Astrocyte (in vitro differentiated cells and primary cell): ENCODE results near the gene BICC1. TPM values are rescaled to one million over a fixed set of nuclear protein-coding genes. Genes with fewer than 3 reads are reported as not detected.

Source experiments
- DNase-seq: peaks from one replicate; pipeline ENCODE4 v3.0.0-alpha.2; 2010; ENCODE audit warnings: low read depth
- FAIRE-seq: peaks from 2 replicates; lab custom pipeline; 2011; peaks lifted over from hg19 to GRCh38; lab: Jason Lieb, UNC
- H2AFZ ChIP-seq: 2 replicates; pipeline ENCODE4 v1.6.0; 2012; ENCODE audit warnings: low read depth, low read length, inconsistent platforms
- H3K27ac ChIP-seq: 2 replicates; pipeline ENCODE4 v1.5.1; 2011; ENCODE audit warnings: low read depth, low read length, inconsistent platforms
- H3K27me3 ChIP-seq: 2 replicates; pipeline ENCODE4 v1.6.0; 2011; ENCODE audit warnings: low read length, inconsistent platforms; ENCODE audit not compliant: insufficient read depth
- H3K36me3 ChIP-seq: 2 replicates; pipeline ENCODE4 v1.5.1; 2011; ENCODE audit warnings: low read length, inconsistent platforms; ENCODE audit not compliant: insufficient read depth
- H3K4me1 ChIP-seq: 2 replicates; pipeline ENCODE4 v1.5.1; 2011; ENCODE audit warnings: low read length, inconsistent platforms; ENCODE audit not compliant: insufficient read depth
- H3K4me2 ChIP-seq: 2 replicates; pipeline ENCODE4 v1.6.0; 2012; ENCODE audit warnings: low read length, inconsistent platforms
- H3K4me3 ChIP-seq: 2 replicates; pipeline ENCODE4 v1.5.1; 2011; ENCODE audit warnings: low read depth, mild to moderate bottlenecking, low read length, inconsistent platforms; ENCODE audit not compliant: insufficient read depth
- H3K79me2 ChIP-seq: 2 replicates; pipeline ENCODE4 v1.6.0; 2012; ENCODE audit warnings: mild to moderate bottlenecking, low read length, inconsistent platforms; ENCODE audit not compliant: insufficient read depth
- H3K9ac ChIP-seq: 2 replicates; pipeline ENCODE4 v1.6.0; 2012; ENCODE audit warnings: mild to moderate bottlenecking, low read length, inconsistent platforms
- H3K9me3 ChIP-seq: 2 replicates; pipeline ENCODE4 v1.5.1; 2012; ENCODE audit warnings: low read depth, mild to moderate bottlenecking, low read length, inconsistent platforms; ENCODE audit not compliant: insufficient read depth
- H4K20me1 ChIP-seq: 2 replicates; pipeline ENCODE4 v1.6.0; 2012; ENCODE audit warnings: low read length, inconsistent platforms; ENCODE audit not compliant: insufficient read depth
- H3K27ac Mint-ChIP-seq: one replicate; pipeline ENCODE4 v1.8.0; 2021; ENCODE audit warnings: mild to moderate bottlenecking, mixed read lengths; ENCODE audit not compliant: unreplicated experiment
- H3K27me3 Mint-ChIP-seq: one replicate; pipeline ENCODE4 v1.8.0; 2021; ENCODE audit warnings: low read depth, mixed read lengths; ENCODE audit not compliant: unreplicated experiment
- H3K36me3 Mint-ChIP-seq: one replicate; pipeline ENCODE4 v1.8.0; 2021; ENCODE audit warnings: low read depth, mixed read lengths; ENCODE audit not compliant: unreplicated experiment
- H3K4me1 Mint-ChIP-seq: one replicate; pipeline ENCODE4 v1.8.0; 2021; ENCODE audit warnings: low read depth, mixed read lengths; ENCODE audit not compliant: unreplicated experiment
- H3K4me3 Mint-ChIP-seq: one replicate; pipeline ENCODE4 v1.8.0; 2021; ENCODE audit warnings: mild to moderate bottlenecking, moderate library complexity, mixed read lengths; ENCODE audit not compliant: unreplicated experiment
- H3K9me3 Mint-ChIP-seq: one replicate; pipeline ENCODE4 v1.8.0; 2021; ENCODE audit warnings: mild to moderate bottlenecking, mixed read lengths; ENCODE audit not compliant: unreplicated experiment
- CTCF ChIP-seq: IDR thresholded peaks from 2 replicates; pipeline ENCODE4 v1.5.1; 2011; ENCODE audit warnings: low read depth, mild to moderate bottlenecking, inconsistent platforms, low read length, moderate library complexity; ENCODE audit not compliant: insufficient read depth
- EZH2 ChIP-seq: IDR thresholded peaks from 2 replicates; pipeline ENCODE4 v1.6.1; 2012; ENCODE audit warnings: mild to moderate bottlenecking, low read length, inconsistent platforms; ENCODE audit not compliant: insufficient read depth
- total RNA-seq: library from RNA; stranded (reverse); gene quantifications from 2 replicates; pipeline ENCODE4 v1.2.1, GENCODE V29; 2021

The BICC1 gene
- total RNA-seq, 1 donor from 2014 or later, result 23.0 TPM

GRCh38 chr10:58873161-58873560 lies 360.5 kb downstream of the BICC1 start:
- FAIRE-seq (no peak), DNase-seq (no peak)
- no peak overlapping the region for H2AFZ ChIP-seq
- H4K20me1 ChIP-seq, result no peaks in the 10 kb centered on the region
- no peaks in the 10 kb centered on the region for H3K79me2 ChIP-seq
- TF ChIP-seq CTCF (no peak), EZH2 (no peak)
- no peak overlapping the region for H3K4me2 ChIP-seq
- H3K36me3 ChIP-seq, result no peaks in the 10 kb centered on the region
- H3K4me3 ChIP-seq, result no peak overlapping the region
- Mint-ChIP-seq H3K27ac (no peak overlapping the region), H3K27me3 (no peaks in the 10 kb centered on the region), H3K9me3 (no peaks in the 10 kb centered on the region), H3K4me1 (peaks cover 1% of the 10 kb centered on the region), H3K4me3 (no peak overlapping the region), H3K36me3 (no peaks in the 10 kb centered on the region)
- no peaks in the 10 kb centered on the region for H3K27me3 ChIP-seq
- H3K9me3 ChIP-seq, result no peaks in the 10 kb centered on the region
- no peak overlapping the region for H3K9ac ChIP-seq
- no peak overlapping the region for H3K27ac ChIP-seq
- H3K4me1 ChIP-seq, result no peaks in the 10 kb centered on the region

Other genes starting within 250 kb of the BICC1 start
- gene IPMK, start 245.0 kb upstream of the BICC1 start, total RNA-seq, result 5.6 and 6.8 TPM in 2 replicates
- gene CISD1, start 243.7 kb upstream of the BICC1 start, total RNA-seq, result 32.2 and 36.3 TPM in 2 replicates
- 18.4 and 22.1 TPM in 2 replicates for gene UBE2D1, start 177.9 kb upstream of the BICC1 start, total RNA-seq
- 38.2 and 41.4 TPM in 2 replicates for gene TFAM, start 127.5 kb upstream of the BICC1 start, total RNA-seq